GM10266 (cell line): ENCODE results near the gene EEA1.
"Not testable (repeated sequence)": the region's sequence is repeated elsewhere in the genome, so short reads cannot be mapped to it uniquely, and the experiment has no call there.

Experiments
- DNase-seq: peaks from one replicate; pipeline ENCODE4 v3.0.0; 2012; ENCODE audit errors: extremely low spot score
- CTCF ChIP-seq: IDR thresholded peaks from 2 replicates; pipeline ENCODE4 v1.5.1; 2012; ENCODE audit warnings: mild to moderate bottlenecking, low read depth; ENCODE audit not compliant: control insufficient read depth, insufficient read depth; ENCODE audit errors: missing control alignments

The EEA1 gene

GRCh38 chr12:92810370-92810769 lies 118.7 kb downstream of the EEA1 start:
- no peak for TF ChIP-seq CTCF
- peak; percentile 13 for DNase-seq

DNA sequence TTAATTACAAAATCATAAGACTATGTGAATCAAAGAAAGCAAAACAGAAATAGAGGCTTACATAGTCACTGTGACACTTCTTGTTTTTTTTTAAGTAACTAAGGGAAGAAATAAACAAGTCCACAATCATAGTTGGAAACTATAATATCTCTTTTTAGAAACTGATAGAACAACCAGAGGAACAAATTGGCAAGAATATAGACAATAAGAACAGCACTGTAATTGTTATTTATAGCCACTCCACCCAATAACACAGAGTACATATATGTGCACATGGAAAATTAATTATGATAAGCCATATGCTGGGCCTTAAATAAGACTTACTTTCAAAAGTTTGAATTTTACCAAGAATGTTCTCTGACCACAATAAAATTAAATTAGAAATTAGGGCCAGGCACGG lies 125.2 kb downstream of the EEA1 start:
- TF ChIP-seq CTCF: no peak
- no peak for DNase-seq

GRCh38 chr12:92802906-92803305 lies 126.2 kb downstream of the EEA1 start:
- no peak for TF ChIP-seq CTCF
- no peak for DNase-seq

DNA sequence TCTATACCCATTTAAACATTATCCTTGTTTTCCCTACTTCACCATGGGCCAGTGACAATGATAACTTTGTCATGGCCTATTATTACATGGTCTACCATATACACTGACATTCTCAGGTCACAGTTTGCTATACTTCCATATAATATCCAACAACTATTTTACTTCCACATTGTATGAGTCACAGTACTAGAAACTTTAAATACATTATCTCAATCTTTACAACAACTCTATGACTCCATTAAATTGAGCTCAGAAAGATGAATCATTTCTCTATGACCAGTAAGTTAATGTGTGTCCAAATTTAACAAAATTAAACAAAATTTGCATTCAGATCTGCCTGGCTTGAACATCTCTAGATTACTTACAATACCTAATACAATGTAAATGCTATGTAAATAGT lies 132.4 kb downstream of the EEA1 start:
- TF ChIP-seq CTCF: no peak
- DNase-seq: no peak

DNA sequence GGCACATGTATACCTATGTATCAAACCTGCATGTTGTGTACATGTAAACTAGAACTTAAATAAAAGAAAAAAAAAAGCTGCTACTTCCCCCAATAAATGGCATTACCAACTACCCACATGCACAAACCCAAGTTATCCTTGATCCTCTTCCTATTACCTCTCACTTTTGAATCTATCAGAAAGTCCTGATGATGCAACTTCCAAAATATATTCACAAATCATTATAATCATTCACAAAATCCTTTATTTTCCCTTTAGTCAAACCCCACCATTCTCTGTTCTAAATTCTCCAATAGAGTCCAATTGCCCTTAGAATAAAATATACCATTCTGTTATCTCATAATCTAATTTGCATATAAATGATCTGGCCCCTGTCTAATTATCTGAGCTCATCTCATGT lies 134.3 kb downstream of the EEA1 start:
- no peak for TF ChIP-seq CTCF
- no peak for DNase-seq

DNA sequence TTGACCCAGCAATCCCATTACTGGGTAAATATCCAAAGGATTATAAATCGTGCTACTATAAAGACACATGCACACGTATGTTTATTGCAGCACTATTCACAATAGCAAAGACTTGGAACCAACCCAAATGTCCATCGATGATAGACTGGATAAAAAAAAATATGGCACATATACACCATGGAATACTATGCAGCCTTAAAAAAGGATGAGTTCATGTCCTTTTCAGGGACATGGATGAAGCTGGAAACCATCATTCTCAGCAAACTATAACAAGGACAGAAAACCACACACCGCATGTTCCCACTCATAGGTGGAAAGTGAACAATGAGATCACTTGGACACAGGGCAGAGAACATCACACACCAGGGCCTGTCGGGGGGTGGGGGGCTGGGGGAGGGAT lies 134.7 kb downstream of the EEA1 start:
- DNase-seq: not testable (repeated sequence)

DNA sequence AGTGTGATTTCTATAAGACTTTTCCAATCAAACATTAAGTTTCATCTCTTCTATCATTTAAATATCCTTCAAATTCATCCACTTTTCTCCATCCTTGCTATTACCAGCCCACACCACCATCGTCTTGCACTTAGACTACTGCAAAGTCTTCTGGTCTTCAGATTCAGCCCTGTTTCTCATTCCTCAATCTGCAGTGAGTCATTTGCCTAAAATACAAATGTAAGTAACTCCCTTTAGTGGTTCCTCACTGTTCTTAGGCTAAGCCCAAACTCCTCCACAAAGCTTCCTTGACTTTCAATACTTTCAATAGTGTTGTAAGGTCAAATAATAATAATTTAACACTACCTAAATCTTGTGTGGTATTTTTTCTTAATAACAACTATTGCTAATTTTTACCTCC lies 143.1 kb downstream of the EEA1 start:
- DNase-seq: no peak
- TF ChIP-seq CTCF: no peak

GRCh38 chr12:92785563-92785950 lies 143.5 kb downstream of the EEA1 start:
- no peak for TF ChIP-seq CTCF

More at GRCh38 chr12:92785563-92785950, 143.5 kb downstream of the EEA1 start:
- DNase-seq: no peak
